PFSK-1 (cell line): ENCODE data around the gene ARHGAP42.

Experiments
- POLR2AphosphoS5 ChIP-seq: IDR thresholded peaks from 2 replicates; pipeline ENCODE4 v1.6.1; 2012; ENCODE audit warnings: low read depth, mild to moderate bottlenecking, control low read depth, low read length, moderate library complexity
- REST ChIP-seq, 2 experiments: IDR thresholded peaks; 2 replicates each; pipeline versions ENCODE4 v1.6.1 to v1.8.0; 2011 to 2012; ENCODE audit warnings: low read depth in 2 of 2, low read length in 2 of 2, control low read depth in 1 of 2, inconsistent platforms in 1 of 2, mild to moderate bottlenecking in 1 of 2, moderate library complexity in 1 of 2; ENCODE audit not compliant: insufficient read depth in 1 of 2
- SIN3A ChIP-seq: IDR thresholded peaks from 2 replicates; pipeline ENCODE4 v1.6.1; 2012; ENCODE audit warnings: mild to moderate bottlenecking, low read length, moderate library complexity, borderline replicate concordance; ENCODE audit not compliant: insufficient read depth

GRCh38 chr11:101019870-101020269, 332.8 kb downstream of the ARHGAP42 start:
- TF ChIP-seq REST (IDR thresholded peaks at IDR 0.05; ENCODE audit: insufficient read depth in 1 of 2, low read depth in 2 of 2, low read length in 2 of 2) = no peak
- no peak for TF ChIP-seq SIN3A
- no peak for TF ChIP-seq POLR2AphosphoS5
